GM23338 (cell line): Measurements from ENCODE around the gene TCL1A.

Source experiments
- CREB1 ChIP-seq: fragments of 250-450 bp; sonication (Bioruptor Pico); IDR thresholded peaks from 2 replicates; pipeline ENCODE4 v1.5.0; 2020; ENCODE audit warnings: low read depth, mild to moderate bottlenecking, moderate library complexity
- EZH2 ChIP-seq: fragments of 200-600 bp; sonication (generic); IDR thresholded peaks from one replicate; pipeline ENCODE4 v1.8.0; 2017; ENCODE audit warnings: antibody characterized with exemption, mild to moderate bottlenecking, low read depth; ENCODE audit not compliant: unreplicated experiment
- EZH2phosphoT487 ChIP-seq: fragments of 200-600 bp; sonication (generic); IDR thresholded peaks from one replicate; pipeline ENCODE4 v1.8.1; 2018; ENCODE audit warnings: antibody characterized with exemption; ENCODE audit not compliant: unreplicated experiment
- JUNB ChIP-seq: IDR thresholded peaks from one replicate; pipeline ENCODE4 v1.6.1; 2016; ENCODE audit warnings: antibody characterized with exemption; ENCODE audit not compliant: unreplicated experiment
- NANOG ChIP-seq: IDR thresholded peaks from 2 replicates; pipeline ENCODE4 v1.6.1; 2016; ENCODE audit warnings: antibody characterized with exemption, borderline replicate concordance
- POLR2AphosphoS5 ChIP-seq: IDR thresholded peaks from 2 replicates; pipeline ENCODE4 v1.6.1; 2016; ENCODE audit warnings: antibody characterized with exemption, low read depth
- STAT1 ChIP-seq: IDR thresholded peaks from one replicate; pipeline ENCODE4 v1.6.1; 2016; ENCODE audit warnings: antibody characterized with exemption; ENCODE audit not compliant: unreplicated experiment
- ZNF114 ChIP-seq: fragments of 250-450 bp; sonication (Bioruptor Pico); IDR thresholded peaks from 2 replicates; pipeline ENCODE4 v1.5.0; 2020; ENCODE audit warnings: mild to moderate bottlenecking, moderate library complexity
- ZNF331 ChIP-seq: fragments of 250-450 bp; sonication (Bioruptor Pico); IDR thresholded peaks from 2 replicates; pipeline ENCODE4 v1.5.0; 2020; ENCODE audit warnings: low read depth, mild to moderate bottlenecking, moderate library complexity
- TF ChIP-seq, protein P1 (sequence below), 2 experiments: fragments of 200-600 bp in 1 of 2; sonication (generic) in 1 of 2; conservative IDR thresholded peaks; 2 replicates each; pipeline versions ENCODE4 v1.5.1 to v1.6.1; 2016 to 2017; ENCODE audit warnings: antibody characterized with exemption in 2 of 2, low read depth in 2 of 2, mild to moderate bottlenecking in 2 of 2, moderate library complexity in 1 of 2
- TF ChIP-seq, protein P2 (sequence below): IDR thresholded peaks from one replicate; pipeline ENCODE4 v1.6.1; 2018; ENCODE audit warnings: antibody characterized with exemption; ENCODE audit not compliant: unreplicated experiment
- TF ChIP-seq, protein P3 (sequence below): IDR thresholded peaks from 2 replicates; pipeline ENCODE4 v1.6.1; 2016; ENCODE audit warnings: antibody characterized with exemption

DNA sequence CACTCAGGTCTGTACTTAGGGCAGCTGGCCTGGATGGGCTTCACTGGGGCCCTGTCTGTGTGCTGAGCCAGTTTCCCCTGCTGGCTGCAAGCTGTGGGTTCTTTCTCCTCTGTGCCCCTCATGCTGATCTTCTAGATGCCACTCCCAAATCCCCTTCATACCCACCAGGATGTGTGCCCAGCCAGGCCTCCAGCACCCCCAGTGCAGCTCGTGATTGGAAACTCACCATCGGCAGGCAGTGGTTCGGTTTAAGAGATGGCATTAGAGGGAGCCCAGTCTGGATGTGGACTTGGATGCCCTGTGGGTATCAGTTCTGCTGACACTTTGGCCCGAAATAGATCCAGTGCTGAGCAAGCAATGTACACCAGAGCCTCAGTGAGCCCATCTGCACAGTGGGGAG is 21.8 kb downstream of the TCL1A start:
- TF ChIP-seq, protein P1, sequence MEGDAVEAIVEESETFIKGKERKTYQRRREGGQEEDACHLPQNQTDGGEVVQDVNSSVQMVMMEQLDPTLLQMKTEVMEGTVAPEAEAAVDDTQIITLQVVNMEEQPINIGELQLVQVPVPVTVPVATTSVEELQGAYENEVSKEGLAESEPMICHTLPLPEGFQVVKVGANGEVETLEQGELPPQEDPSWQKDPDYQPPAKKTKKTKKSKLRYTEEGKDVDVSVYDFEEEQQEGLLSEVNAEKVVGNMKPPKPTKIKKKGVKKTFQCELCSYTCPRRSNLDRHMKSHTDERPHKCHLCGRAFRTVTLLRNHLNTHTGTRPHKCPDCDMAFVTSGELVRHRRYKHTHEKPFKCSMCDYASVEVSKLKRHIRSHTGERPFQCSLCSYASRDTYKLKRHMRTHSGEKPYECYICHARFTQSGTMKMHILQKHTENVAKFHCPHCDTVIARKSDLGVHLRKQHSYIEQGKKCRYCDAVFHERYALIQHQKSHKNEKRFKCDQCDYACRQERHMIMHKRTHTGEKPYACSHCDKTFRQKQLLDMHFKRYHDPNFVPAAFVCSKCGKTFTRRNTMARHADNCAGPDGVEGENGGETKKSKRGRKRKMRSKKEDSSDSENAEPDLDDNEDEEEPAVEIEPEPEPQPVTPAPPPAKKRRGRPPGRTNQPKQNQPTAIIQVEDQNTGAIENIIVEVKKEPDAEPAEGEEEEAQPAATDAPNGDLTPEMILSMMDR (conservative IDR thresholded peaks at IDR 0.05; ENCODE audit: low read depth in 2 of 2): no peak
- TF ChIP-seq JUNB (no peak), POLR2AphosphoS5 (no peak), EZH2 (no peak), STAT1 (no peak), EZH2phosphoT487 (no peak), CREB1 (no peak), ZNF331 (CRISPR knock-in tag) (no peak), ZNF114 (CRISPR knock-in tag) (no peak), NANOG (no peak)
- TF ChIP-seq, protein P2, sequence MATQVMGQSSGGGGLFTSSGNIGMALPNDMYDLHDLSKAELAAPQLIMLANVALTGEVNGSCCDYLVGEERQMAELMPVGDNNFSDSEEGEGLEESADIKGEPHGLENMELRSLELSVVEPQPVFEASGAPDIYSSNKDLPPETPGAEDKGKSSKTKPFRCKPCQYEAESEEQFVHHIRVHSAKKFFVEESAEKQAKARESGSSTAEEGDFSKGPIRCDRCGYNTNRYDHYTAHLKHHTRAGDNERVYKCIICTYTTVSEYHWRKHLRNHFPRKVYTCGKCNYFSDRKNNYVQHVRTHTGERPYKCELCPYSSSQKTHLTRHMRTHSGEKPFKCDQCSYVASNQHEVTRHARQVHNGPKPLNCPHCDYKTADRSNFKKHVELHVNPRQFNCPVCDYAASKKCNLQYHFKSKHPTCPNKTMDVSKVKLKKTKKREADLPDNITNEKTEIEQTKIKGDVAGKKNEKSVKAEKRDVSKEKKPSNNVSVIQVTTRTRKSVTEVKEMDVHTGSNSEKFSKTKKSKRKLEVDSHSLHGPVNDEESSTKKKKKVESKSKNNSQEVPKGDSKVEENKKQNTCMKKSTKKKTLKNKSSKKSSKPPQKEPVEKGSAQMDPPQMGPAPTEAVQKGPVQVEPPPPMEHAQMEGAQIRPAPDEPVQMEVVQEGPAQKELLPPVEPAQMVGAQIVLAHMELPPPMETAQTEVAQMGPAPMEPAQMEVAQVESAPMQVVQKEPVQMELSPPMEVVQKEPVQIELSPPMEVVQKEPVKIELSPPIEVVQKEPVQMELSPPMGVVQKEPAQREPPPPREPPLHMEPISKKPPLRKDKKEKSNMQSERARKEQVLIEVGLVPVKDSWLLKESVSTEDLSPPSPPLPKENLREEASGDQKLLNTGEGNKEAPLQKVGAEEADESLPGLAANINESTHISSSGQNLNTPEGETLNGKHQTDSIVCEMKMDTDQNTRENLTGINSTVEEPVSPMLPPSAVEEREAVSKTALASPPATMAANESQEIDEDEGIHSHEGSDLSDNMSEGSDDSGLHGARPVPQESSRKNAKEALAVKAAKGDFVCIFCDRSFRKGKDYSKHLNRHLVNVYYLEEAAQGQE: no peak
- TF ChIP-seq, protein P3, sequence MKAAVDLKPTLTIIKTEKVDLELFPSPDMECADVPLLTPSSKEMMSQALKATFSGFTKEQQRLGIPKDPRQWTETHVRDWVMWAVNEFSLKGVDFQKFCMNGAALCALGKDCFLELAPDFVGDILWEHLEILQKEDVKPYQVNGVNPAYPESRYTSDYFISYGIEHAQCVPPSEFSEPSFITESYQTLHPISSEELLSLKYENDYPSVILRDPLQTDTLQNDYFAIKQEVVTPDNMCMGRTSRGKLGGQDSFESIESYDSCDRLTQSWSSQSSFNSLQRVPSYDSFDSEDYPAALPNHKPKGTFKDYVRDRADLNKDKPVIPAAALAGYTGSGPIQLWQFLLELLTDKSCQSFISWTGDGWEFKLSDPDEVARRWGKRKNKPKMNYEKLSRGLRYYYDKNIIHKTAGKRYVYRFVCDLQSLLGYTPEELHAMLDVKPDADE: no peak
